ENCODE measurements around the gene NF2. TPM values are rescaled to one million over a fixed set of nuclear protein-coding genes. Genes with fewer than 3 reads are reported as not detected.
"Not testable (repeated sequence)": the region's sequence is repeated elsewhere in the genome, so short reads cannot be mapped to it uniquely, and the experiment has no call there.

NF2 gene
- total RNA-seq, 1 donor, result 240 TPM

DNA sequence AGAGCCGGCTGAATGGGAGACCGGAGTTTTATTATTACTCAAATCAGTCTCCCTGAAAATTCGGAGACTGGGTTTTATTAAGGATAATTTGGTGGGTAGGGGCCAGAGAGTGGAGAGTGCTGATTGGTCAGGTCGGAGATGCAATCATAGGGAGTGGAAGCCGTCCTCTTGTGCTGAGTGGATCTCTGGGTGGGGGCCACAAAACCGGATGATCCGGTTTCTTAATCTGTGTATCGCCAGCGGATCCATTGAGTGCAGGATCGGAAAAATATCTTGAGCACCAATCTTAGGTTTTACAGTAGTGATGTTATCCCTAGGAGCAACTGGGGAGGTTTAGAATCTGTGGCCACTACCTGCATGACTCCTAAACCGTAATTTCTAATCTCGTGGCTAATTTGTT, 21.6 kb upstream of the NF2 start:
- H3K4me3 ChIP-seq (ENCODE audit: low read depth, low read length), result peak overlapping the region; percentile 78
- TF ChIP-seq, protein P1, sequence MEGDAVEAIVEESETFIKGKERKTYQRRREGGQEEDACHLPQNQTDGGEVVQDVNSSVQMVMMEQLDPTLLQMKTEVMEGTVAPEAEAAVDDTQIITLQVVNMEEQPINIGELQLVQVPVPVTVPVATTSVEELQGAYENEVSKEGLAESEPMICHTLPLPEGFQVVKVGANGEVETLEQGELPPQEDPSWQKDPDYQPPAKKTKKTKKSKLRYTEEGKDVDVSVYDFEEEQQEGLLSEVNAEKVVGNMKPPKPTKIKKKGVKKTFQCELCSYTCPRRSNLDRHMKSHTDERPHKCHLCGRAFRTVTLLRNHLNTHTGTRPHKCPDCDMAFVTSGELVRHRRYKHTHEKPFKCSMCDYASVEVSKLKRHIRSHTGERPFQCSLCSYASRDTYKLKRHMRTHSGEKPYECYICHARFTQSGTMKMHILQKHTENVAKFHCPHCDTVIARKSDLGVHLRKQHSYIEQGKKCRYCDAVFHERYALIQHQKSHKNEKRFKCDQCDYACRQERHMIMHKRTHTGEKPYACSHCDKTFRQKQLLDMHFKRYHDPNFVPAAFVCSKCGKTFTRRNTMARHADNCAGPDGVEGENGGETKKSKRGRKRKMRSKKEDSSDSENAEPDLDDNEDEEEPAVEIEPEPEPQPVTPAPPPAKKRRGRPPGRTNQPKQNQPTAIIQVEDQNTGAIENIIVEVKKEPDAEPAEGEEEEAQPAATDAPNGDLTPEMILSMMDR (IDR thresholded peaks at IDR 0.05; ENCODE audit: insufficient read depth, low read depth, low read length), result no peak
- no peak for DNase-seq (ENCODE audit: low read depth)

DNA sequence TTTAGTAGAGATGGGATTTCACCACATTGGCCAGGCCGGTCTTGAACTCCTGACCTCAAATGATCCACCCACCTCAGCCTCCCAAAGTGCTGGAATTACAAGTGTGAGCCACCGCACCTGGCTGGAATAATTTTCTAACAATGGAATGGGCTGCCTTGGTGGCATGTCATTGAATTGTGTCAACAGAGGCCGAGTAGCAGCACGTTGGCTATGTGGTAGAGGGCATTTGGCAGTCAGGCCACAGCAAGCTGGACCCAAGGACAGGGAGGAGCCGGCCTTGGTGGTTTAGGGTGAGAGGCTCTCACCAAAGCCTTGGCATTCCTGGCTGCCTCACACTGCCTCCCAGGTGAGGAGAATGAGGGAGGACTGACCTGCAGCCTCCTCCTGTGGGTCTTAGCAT, 18.5 kb upstream of the NF2 start:
- DNase-seq (ENCODE audit: low read depth), result no peak
- TF ChIP-seq, protein P1 (IDR thresholded peaks at IDR 0.05; ENCODE audit: insufficient read depth, low read depth, low read length), result no peak
- H3K4me3 ChIP-seq (ENCODE audit: low read depth, low read length), result no peak overlapping the region

DNA sequence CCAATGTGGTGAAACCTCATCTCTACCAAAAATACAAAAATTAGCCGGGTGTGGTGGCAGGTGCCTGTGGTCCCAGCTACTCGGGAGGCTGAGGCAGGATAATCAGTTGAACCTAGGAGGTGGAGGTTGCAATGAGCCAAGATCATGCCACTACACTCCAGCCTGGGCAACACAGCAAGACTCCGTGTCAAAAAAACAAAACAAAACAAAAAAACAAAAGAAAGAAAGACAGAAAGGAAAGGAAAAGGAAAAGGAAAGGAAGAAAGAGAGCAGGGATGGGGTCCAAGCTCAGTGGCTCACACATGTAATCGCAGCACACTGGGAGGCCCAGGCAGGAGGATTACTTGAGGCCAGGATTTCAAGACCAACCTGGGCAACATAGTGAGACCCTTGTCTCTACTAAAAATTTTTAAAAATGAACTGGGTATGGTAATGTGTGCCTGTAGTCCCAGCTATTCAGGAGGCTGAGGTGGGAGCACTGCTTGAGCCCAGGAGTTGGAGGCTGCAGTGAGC, 17.2 kb upstream of the NF2 start:
- H3K4me3 ChIP-seq (ENCODE audit: low read depth, low read length); DNase-seq (ENCODE audit: low read depth): not testable (repeated sequence)

- H3K4me3 ChIP-seq (ENCODE audit: low read depth, low read length), result no peak overlapping the region
- TF ChIP-seq, protein P1 (IDR thresholded peaks at IDR 0.05; ENCODE audit: insufficient read depth, low read depth, low read length), result no peak
These were observed 15.3 kb upstream of the NF2 start for GRCh38 chr22:29587938-29588699.

GRCh38 chr22:29593923-29594322, 9.5 kb upstream of the NF2 start:
- H3K4me3 ChIP-seq (ENCODE audit: low read depth, low read length), result no peak overlapping the region
- TF ChIP-seq, protein P1 (IDR thresholded peaks at IDR 0.05; ENCODE audit: insufficient read depth, low read depth, low read length), result no peak
- DNase-seq (ENCODE audit: low read depth), result no peak

More at GRCh38 chr22:29587938-29588699, 15.3 kb upstream of the NF2 start:
- peak; percentile 56 for DNase-seq (ENCODE audit: low read depth)

- not testable (repeated sequence) for H3K4me3 ChIP-seq (ENCODE audit: low read depth, low read length); DNase-seq (ENCODE audit: low read depth)
These were observed 9.0 kb upstream of the NF2 start for GRCh38 chr22:29594447-29594846.

DNA sequence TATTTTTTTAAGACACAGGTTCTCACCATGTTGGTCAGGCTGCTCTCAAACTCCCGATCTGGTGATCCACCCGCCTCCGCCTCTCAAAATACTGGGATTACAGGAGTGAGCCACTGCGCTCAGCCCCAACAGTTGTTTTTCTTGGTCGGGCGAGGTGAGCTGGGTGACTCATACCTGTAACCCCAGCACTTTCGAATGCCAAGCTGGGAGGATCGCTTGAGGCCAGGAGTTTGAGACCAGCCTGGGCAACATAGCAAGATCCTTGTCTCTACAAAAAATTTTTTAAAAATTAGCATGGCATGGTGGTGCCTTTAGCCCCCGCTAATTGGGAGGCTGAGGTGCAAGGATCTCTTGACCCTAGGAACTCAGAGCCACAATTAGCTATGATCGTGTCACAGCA, 7.0 kb upstream of the NF2 start:
- TF ChIP-seq, protein P1 (IDR thresholded peaks at IDR 0.05; ENCODE audit: insufficient read depth, low read depth, low read length), result no peak
- H3K4me3 ChIP-seq (ENCODE audit: low read depth, low read length), result no peak overlapping the region
- no peak for DNase-seq (ENCODE audit: low read depth)

GRCh38 chr22:29597871-29598683, 5.4 kb upstream of the NF2 start:
- DNase-seq (ENCODE audit: low read depth); H3K4me3 ChIP-seq (ENCODE audit: low read depth, low read length): not testable (repeated sequence)
